GM18499 (cell line): ENCODE measurements around the gene RRBP1.
"Not testable (repeated sequence)": the region's sequence is repeated elsewhere in the genome, so short reads cannot be mapped to it uniquely, and the experiment has no call there.

Experiments used
- ATAC-seq: cut with Tn5 transposase; IDR thresholded peaks from one replicate; pipeline ENCODE4 v1.9.1; 2021; ENCODE audit warnings: moderate number of reproducible peaks; ENCODE audit not compliant: insufficient read depth, unreplicated experiment

The RRBP1 gene

GRCh38 chr20:17665756-17666155, 16.3 kb downstream of the RRBP1 start:
- no peak for ATAC-seq

GRCh38 chr20:17664025-17664633, 17.9 kb downstream of the RRBP1 start:
- ATAC-seq = no peak

- no peak for ATAC-seq
Observed at GRCh38 chr20:17663486-17663885, 18.6 kb downstream of the RRBP1 start.

- no peak for ATAC-seq
Observed at GRCh38 chr20:17663040-17663399, 19.0 kb downstream of the RRBP1 start.

- no peak for ATAC-seq
Observed at GRCh38 chr20:17662333-17663039, 19.6 kb downstream of the RRBP1 start.

GRCh38 chr20:17661121-17661744, 20.8 kb downstream of the RRBP1 start:
- no peak for ATAC-seq

- ATAC-seq = no peak
Observed at GRCh38 chr20:17660667-17661066, 21.4 kb downstream of the RRBP1 start.

GRCh38 chr20:17659801-17660200, 22.2 kb downstream of the RRBP1 start:
- ATAC-seq = no peak

- not testable (repeated sequence) for ATAC-seq
Observed at GRCh38 chr20:17659344-17659743, 22.7 kb downstream of the RRBP1 start.

- no peak for ATAC-seq
Observed at GRCh38 chr20:17658648-17658993, 23.4 kb downstream of the RRBP1 start.

- ATAC-seq = no peak
Observed at GRCh38 chr20:17657898-17658647, 24.0 kb downstream of the RRBP1 start.

GRCh38 chr20:17657079-17657825, 24.8 kb downstream of the RRBP1 start:
- no peak for ATAC-seq

- no peak for ATAC-seq
Observed at GRCh38 chr20:17655865-17656479, 26.1 kb downstream of the RRBP1 start.

- ATAC-seq = no peak
Observed at GRCh38 chr20:17655286-17655651, 26.8 kb downstream of the RRBP1 start.

GRCh38 chr20:17654649-17655285, 27.3 kb downstream of the RRBP1 start:
- no peak for ATAC-seq

- no peak for ATAC-seq
Observed at GRCh38 chr20:17653835-17654648, 28.0 kb downstream of the RRBP1 start.

GRCh38 chr20:17652411-17652810, 29.6 kb downstream of the RRBP1 start:
- ATAC-seq = no peak

GRCh38 chr20:17651760-17652388, 30.2 kb downstream of the RRBP1 start:
- no peak for ATAC-seq
